Stimulated activated naive CD8-positive, alpha-beta T cell treated with anti-CD3 and anti-CD28 coated beads, Interleukin-15, Interleukin-2, amounts not matched to agents 100 ng/mL and 50 ng/mL, for 24 hours (primary cell): ENCODE results near the gene SYNE1.
"Not testable (repeated sequence)": the region's sequence is repeated elsewhere in the genome, so short reads cannot be mapped to it uniquely, and the experiment has no call there.

Experiments used
- H3K27ac Mint-ChIP-seq: one replicate; pipeline ENCODE4 v1.8.0; 2021; ENCODE audit warnings: mild to moderate bottlenecking, mixed read lengths
- H3K27me3 Mint-ChIP-seq: one replicate; pipeline ENCODE4 v1.8.0; 2021; ENCODE audit warnings: mixed read lengths
- H3K36me3 Mint-ChIP-seq: one replicate; pipeline ENCODE4 v1.8.0; 2021; ENCODE audit warnings: low read depth, mixed read lengths
- H3K4me1 Mint-ChIP-seq: one replicate; pipeline ENCODE4 v1.8.0; 2021; ENCODE audit warnings: low read depth, mixed read lengths
- H3K4me3 Mint-ChIP-seq: one replicate; pipeline ENCODE4 v1.8.0; 2021; ENCODE audit warnings: mild to moderate bottlenecking, mixed read lengths
- H3K9me3 Mint-ChIP-seq: one replicate; pipeline ENCODE4 v1.8.0; 2021; ENCODE audit warnings: mixed read lengths

Gene SYNE1

DNA sequence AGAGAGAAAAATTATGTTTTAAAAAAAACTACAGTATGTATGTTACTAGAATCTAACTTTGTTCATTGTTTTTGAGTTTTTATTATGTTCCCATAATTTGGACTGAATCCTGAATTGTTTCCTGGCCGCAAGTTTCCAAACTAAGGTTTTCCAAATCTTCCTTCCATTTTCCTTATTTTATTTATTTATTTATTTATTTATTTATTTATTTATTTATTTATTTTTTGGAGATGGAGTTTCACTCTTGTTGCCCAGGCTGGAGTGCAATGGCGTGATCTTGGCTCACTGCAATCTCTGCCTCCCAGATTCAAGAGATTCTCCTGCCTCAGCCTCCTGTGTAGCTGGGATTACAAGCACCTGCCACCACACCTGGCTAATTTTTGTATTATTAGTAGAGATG is 215.7 kb downstream of the SYNE1 start:
- not testable (repeated sequence) for H3K36me3 Mint-ChIP-seq, H3K9me3 Mint-ChIP-seq, H3K27ac Mint-ChIP-seq, H3K4me3 Mint-ChIP-seq, H3K4me1 Mint-ChIP-seq
- H3K27me3 Mint-ChIP-seq, result peaks cover 21% of the 10 kb centered on the region

DNA sequence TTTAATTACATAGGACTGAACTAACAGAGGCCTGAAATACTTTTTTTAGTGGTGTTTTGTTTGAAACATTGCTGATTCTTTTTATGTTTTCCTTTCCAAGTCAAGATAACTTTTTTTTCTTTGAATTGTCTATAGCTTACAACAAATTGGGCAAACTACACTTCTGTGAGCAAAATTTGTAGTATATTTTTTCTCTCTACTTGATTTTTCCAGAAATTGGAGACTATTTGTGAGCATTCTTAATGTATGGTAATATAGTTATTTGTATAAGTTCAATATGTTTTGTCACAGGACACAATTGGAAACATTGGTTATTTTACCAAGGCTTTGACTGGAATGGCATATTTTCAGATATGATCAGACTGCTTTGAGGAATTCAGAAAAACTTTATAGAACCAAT is 216.5 kb downstream of the SYNE1 start:
- peaks cover 18% of the 10 kb centered on the region for H3K27me3 Mint-ChIP-seq
- H3K4me1 Mint-ChIP-seq, result no peaks in the 10 kb centered on the region
- H3K4me3 Mint-ChIP-seq, result no peak overlapping the region
- H3K36me3 Mint-ChIP-seq, result no peaks in the 10 kb centered on the region
- H3K27ac Mint-ChIP-seq, result no peak overlapping the region
- H3K9me3 Mint-ChIP-seq, result peaks cover 4% of the 10 kb centered on the region

DNA sequence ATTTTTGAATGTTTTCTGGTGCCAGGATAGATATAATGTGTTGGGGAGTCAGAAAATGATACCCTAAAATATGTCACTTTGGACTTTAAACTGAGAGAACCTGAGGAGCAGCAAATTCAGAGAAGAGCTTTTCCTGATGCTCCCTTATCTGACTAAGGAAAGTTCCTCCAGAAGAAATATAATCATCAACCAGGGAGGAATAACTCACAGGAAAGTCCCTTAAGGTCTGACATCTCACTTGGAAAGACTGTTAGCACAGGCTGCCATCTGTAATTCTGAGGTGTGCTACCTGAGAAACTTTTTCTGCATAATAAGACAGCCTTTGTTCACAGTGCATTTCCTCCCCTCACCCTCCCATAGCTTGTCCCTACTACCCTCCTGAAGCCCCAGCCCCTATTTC is 218.6 kb downstream of the SYNE1 start:
- H3K4me3 Mint-ChIP-seq, result no peak overlapping the region
- no peak overlapping the region for H3K27ac Mint-ChIP-seq
- H3K27me3 Mint-ChIP-seq, result peaks cover 10% of the 10 kb centered on the region
- H3K9me3 Mint-ChIP-seq, result peaks cover 4% of the 10 kb centered on the region
- no peaks in the 10 kb centered on the region for H3K4me1 Mint-ChIP-seq
- H3K36me3 Mint-ChIP-seq, result no peaks in the 10 kb centered on the region

GRCh38 chr6:152416652-152417051 is 220.5 kb downstream of the SYNE1 start:
- Mint-ChIP-seq H3K4me3 (no peak overlapping the region), H3K27me3 (peaks cover 7% of the 10 kb centered on the region), H3K27ac (no peak overlapping the region), H3K4me1 (no peaks in the 10 kb centered on the region), H3K9me3 (peaks cover 4% of the 10 kb centered on the region), H3K36me3 (no peaks in the 10 kb centered on the region)

DNA sequence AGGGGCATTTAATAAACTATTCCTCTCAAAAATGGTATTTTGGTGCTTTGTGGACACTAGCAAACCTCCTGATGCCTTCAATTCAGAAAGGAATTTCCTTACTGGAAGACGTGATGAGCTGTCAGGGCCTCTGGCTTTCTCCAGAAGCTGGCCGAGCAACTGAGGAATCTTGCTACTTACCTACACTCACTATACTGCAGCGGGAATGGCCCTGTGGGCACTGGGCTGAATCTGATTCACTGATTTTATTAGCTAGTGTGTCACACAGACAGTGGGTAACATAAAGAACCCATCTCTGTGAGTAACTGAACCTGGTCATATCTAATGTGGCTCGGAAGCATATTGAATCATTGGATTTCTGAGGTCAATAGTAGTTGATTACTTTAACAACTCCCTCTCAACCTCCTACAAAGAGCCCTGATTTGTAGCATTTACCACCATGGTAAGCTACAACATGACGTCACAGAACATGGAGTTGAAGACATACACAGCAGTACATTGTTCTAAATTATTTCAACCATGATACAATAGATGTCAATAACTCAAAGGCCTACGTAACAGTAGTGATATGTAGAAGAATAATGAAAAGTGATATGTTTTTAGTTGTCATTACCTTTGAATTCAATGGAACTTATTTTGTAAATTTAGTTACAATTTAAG is 232.1 kb downstream of the SYNE1 start:
- Mint-ChIP-seq H3K9me3 (no peaks in the 10 kb centered on the region), H3K27ac (no peak overlapping the region), H3K4me1 (no peaks in the 10 kb centered on the region), H3K36me3 (no peaks in the 10 kb centered on the region), H3K27me3 (peaks cover 4% of the 10 kb centered on the region), H3K4me3 (no peak overlapping the region)

- no peaks in the 10 kb centered on the region for H3K36me3 Mint-ChIP-seq
- no peaks in the 10 kb centered on the region for H3K4me1 Mint-ChIP-seq
- H3K9me3 Mint-ChIP-seq, result no peaks in the 10 kb centered on the region
- peaks cover 4% of the 10 kb centered on the region for H3K27me3 Mint-ChIP-seq
- H3K27ac Mint-ChIP-seq, result no peak overlapping the region
- H3K4me3 Mint-ChIP-seq, result no peak overlapping the region
Observed at GRCh38 chr6:152404086-152404857, 232.9 kb downstream of the SYNE1 start.

DNA sequence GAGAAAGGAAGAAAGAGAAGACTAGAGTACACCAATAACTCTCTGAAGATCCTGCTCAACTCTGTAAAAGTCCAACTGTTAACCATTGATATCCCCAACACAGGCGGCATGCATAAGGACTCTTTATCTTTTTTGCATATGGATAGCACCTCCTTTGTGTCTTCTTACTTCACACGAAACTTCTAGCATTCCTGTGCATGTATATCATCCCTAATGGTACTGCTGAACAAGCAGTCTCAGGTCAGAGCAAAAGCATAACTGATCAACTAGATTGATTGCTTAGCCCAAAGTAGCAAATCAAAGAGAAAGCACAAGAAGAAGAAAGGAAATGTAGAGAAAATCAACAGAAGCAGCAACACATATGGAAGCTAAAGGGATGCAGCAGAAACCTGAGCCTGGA is 234.4 kb downstream of the SYNE1 start:
- Mint-ChIP-seq H3K36me3 (no peaks in the 10 kb centered on the region), H3K27ac (no peak overlapping the region), H3K27me3 (no peaks in the 10 kb centered on the region), H3K9me3 (no peaks in the 10 kb centered on the region), H3K4me3 (no peak overlapping the region), H3K4me1 (no peaks in the 10 kb centered on the region)

DNA sequence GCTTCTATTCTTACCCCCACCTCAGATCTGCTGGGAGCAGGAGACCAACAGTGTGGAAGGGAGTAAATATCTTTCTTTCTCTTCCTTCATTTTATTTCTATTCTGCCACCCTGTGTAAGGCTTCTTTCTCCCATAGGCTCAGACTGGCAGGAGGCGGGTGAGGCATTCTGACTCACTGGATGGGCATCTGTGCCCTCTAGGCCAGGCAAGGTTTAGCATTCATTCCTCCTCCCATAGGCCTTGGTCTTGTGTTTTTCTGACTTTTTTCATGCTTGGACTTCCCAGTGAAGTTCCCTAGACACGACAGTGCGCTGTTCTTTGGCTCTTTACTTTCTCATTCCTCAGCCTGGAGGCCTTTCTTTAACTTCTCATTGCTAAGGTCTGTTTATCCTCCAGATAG is 235.2 kb downstream of the SYNE1 start:
- H3K4me3 Mint-ChIP-seq, result no peak overlapping the region
- no peaks in the 10 kb centered on the region for H3K36me3 Mint-ChIP-seq
- no peak overlapping the region for H3K27ac Mint-ChIP-seq
- H3K9me3 Mint-ChIP-seq, result no peaks in the 10 kb centered on the region
- no peaks in the 10 kb centered on the region for H3K27me3 Mint-ChIP-seq
- no peaks in the 10 kb centered on the region for H3K4me1 Mint-ChIP-seq

DNA sequence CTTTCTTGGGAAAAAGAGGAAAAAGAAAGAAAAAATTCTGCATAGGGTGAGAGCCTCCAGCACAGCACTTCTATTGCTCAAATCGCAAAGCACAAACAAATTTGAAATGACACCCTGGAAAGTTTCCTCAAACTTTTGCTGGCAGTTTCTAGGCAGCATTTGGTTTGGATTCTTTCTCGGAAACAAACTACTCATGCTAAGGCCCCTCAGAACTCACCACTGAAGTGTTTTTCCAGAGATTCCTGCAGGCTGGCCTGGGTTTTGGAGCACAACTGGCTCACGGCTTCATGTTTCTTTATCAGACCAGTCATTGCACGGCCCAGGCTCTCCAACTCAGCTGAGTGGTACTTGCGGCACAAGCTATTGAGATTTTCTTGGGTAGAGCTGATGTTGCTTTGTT is 237.8 kb downstream of the SYNE1 start:
- no peak overlapping the region for H3K4me3 Mint-ChIP-seq
- peaks cover under 1% of the 10 kb centered on the region for H3K27me3 Mint-ChIP-seq
- H3K36me3 Mint-ChIP-seq, result no peaks in the 10 kb centered on the region
- H3K9me3 Mint-ChIP-seq, result no peaks in the 10 kb centered on the region
- H3K27ac Mint-ChIP-seq, result no peak overlapping the region
- H3K4me1 Mint-ChIP-seq, result no peaks in the 10 kb centered on the region

- no peaks in the 10 kb centered on the region for H3K36me3 Mint-ChIP-seq
- H3K4me3 Mint-ChIP-seq, result no peak overlapping the region
- H3K27ac Mint-ChIP-seq, result no peak overlapping the region
- H3K27me3 Mint-ChIP-seq, result peaks cover 4% of the 10 kb centered on the region
- no peaks in the 10 kb centered on the region for H3K9me3 Mint-ChIP-seq
- H3K4me1 Mint-ChIP-seq, result no peaks in the 10 kb centered on the region
Observed at GRCh38 chr6:152398993-152399392, 238.2 kb downstream of the SYNE1 start.

- H3K4me3 Mint-ChIP-seq, result no peak overlapping the region
- no peaks in the 10 kb centered on the region for H3K4me1 Mint-ChIP-seq
- no peaks in the 10 kb centered on the region for H3K36me3 Mint-ChIP-seq
- no peaks in the 10 kb centered on the region for H3K9me3 Mint-ChIP-seq
- H3K27ac Mint-ChIP-seq, result no peak overlapping the region
- H3K27me3 Mint-ChIP-seq, result peaks cover 4% of the 10 kb centered on the region
Observed at GRCh38 chr6:152398316-152398715, 238.8 kb downstream of the SYNE1 start.

GRCh38 chr6:152394303-152394702 is 242.9 kb downstream of the SYNE1 start:
- Mint-ChIP-seq H3K27ac (no peak overlapping the region), H3K4me3 (no peak overlapping the region), H3K36me3 (no peaks in the 10 kb centered on the region), H3K27me3 (peaks cover 6% of the 10 kb centered on the region), H3K4me1 (no peaks in the 10 kb centered on the region), H3K9me3 (no peaks in the 10 kb centered on the region)

GRCh38 chr6:152391179-152391880 is 245.8 kb downstream of the SYNE1 start:
- Mint-ChIP-seq H3K27ac (no peak overlapping the region), H3K4me1 (no peaks in the 10 kb centered on the region), H3K9me3 (no peaks in the 10 kb centered on the region), H3K4me3 (no peak overlapping the region), H3K27me3 (peaks cover 7% of the 10 kb centered on the region), H3K36me3 (no peaks in the 10 kb centered on the region)

GRCh38 chr6:152387091-152387490 is 250.1 kb downstream of the SYNE1 start:
- Mint-ChIP-seq H3K4me1 (no peaks in the 10 kb centered on the region), H3K36me3 (no peaks in the 10 kb centered on the region), H3K4me3 (no peak overlapping the region), H3K9me3 (no peaks in the 10 kb centered on the region), H3K27ac (no peak overlapping the region), H3K27me3 (peaks cover 4% of the 10 kb centered on the region)

- Mint-ChIP-seq H3K4me3 (no peak overlapping the region), H3K4me1 (no peaks in the 10 kb centered on the region), H3K27me3 (peaks cover 4% of the 10 kb centered on the region), H3K36me3 (no peaks in the 10 kb centered on the region), H3K9me3 (no peaks in the 10 kb centered on the region), H3K27ac (no peak overlapping the region)
Observed at GRCh38 chr6:152386131-152386530, 251.0 kb downstream of the SYNE1 start.
